ENCODE results near the gene RIT2.

Gene RIT2

GRCh38 chr18:43129946-43130524, 14.6 kb upstream of the RIT2 start:
- Histone ChIP-seq H4K20me1 (ENCODE audit: insufficient read depth) (no peaks in the 10 kb centered on the region), H3K27me3 (ENCODE audit: insufficient read depth, low read depth) (no peaks in the 10 kb centered on the region), H3K79me2 (ENCODE audit: insufficient read depth, low read depth) (no peaks in the 10 kb centered on the region), H3K9ac (no peak overlapping the region), H3K27ac (no peak overlapping the region), H3K4me3 (IDR thresholded peaks at IDR 0.05; ENCODE audit: insufficient read depth, low read depth, low read length) (no peak overlapping the region), H2AFZ (ENCODE audit: low read depth) (peak overlapping the region; percentile 55), H3K4me2 (peak overlapping the region; percentile 45), H3K36me3 (ENCODE audit: insufficient read depth) (no peaks in the 10 kb centered on the region), H3K4me1 (ENCODE audit: low read depth, poor library complexity, severe bottlenecking) (peaks cover 5% of the 10 kb centered on the region)
- no peak for TF ChIP-seq CTCF (conservative IDR thresholded peaks at IDR 0.05; ENCODE audit: low read depth, low read length)

GRCh38 chr18:43125471-43125870, 10.0 kb upstream of the RIT2 start:
- no peaks in the 10 kb centered on the region for H3K36me3 ChIP-seq (ENCODE audit: insufficient read depth)
- peaks cover 5% of the 10 kb centered on the region for H3K4me1 ChIP-seq (ENCODE audit: low read depth, poor library complexity, severe bottlenecking)
- H3K27me3 ChIP-seq (ENCODE audit: insufficient read depth, low read depth): no peaks in the 10 kb centered on the region
- no peak overlapping the region for H3K4me3 ChIP-seq (IDR thresholded peaks at IDR 0.05; ENCODE audit: insufficient read depth, low read depth, low read length)
- no peak overlapping the region for H3K4me2 ChIP-seq
- no peaks in the 10 kb centered on the region for H4K20me1 ChIP-seq (ENCODE audit: insufficient read depth)
- H3K9ac ChIP-seq: no peak overlapping the region
- no peak for TF ChIP-seq CTCF (conservative IDR thresholded peaks at IDR 0.05; ENCODE audit: low read depth, low read length)
- H3K79me2 ChIP-seq (ENCODE audit: insufficient read depth, low read depth): no peaks in the 10 kb centered on the region
- no peak overlapping the region for H3K27ac ChIP-seq
- no peak overlapping the region for H2AFZ ChIP-seq (ENCODE audit: low read depth)

- H3K79me2 ChIP-seq (ENCODE audit: insufficient read depth, low read depth): no peaks in the 10 kb centered on the region
- H3K4me1 ChIP-seq (ENCODE audit: low read depth, poor library complexity, severe bottlenecking): no peaks in the 10 kb centered on the region
- H3K4me2 ChIP-seq: no peak overlapping the region
- TF ChIP-seq CTCF (conservative IDR thresholded peaks at IDR 0.05; ENCODE audit: low read depth, low read length): no peak
- H4K20me1 ChIP-seq (ENCODE audit: insufficient read depth): no peaks in the 10 kb centered on the region
- H3K36me3 ChIP-seq (ENCODE audit: insufficient read depth): no peaks in the 10 kb centered on the region
- H3K4me3 ChIP-seq (IDR thresholded peaks at IDR 0.05; ENCODE audit: insufficient read depth, low read depth, low read length): no peak overlapping the region
- no peak overlapping the region for H2AFZ ChIP-seq (ENCODE audit: low read depth)
- H3K27me3 ChIP-seq (ENCODE audit: insufficient read depth, low read depth): no peaks in the 10 kb centered on the region
- H3K9ac ChIP-seq: no peak overlapping the region
- H3K27ac ChIP-seq: no peak overlapping the region
These were observed 7.5 kb upstream of the RIT2 start for GRCh38 chr18:43122955-43123354.

GRCh38 chr18:43116699-43117294, 1.3 kb upstream of the RIT2 start:
- no peak overlapping the region for H3K4me3 ChIP-seq (IDR thresholded peaks at IDR 0.05; ENCODE audit: insufficient read depth, low read depth, low read length)
- no peaks in the 10 kb centered on the region for H4K20me1 ChIP-seq (ENCODE audit: insufficient read depth)
- H3K4me2 ChIP-seq: no peak overlapping the region
- H3K4me1 ChIP-seq (ENCODE audit: low read depth, poor library complexity, severe bottlenecking): no peaks in the 10 kb centered on the region
- TF ChIP-seq CTCF (conservative IDR thresholded peaks at IDR 0.05; ENCODE audit: low read depth, low read length): no peak
- H3K36me3 ChIP-seq (ENCODE audit: insufficient read depth): no peaks in the 10 kb centered on the region
- H3K27me3 ChIP-seq (ENCODE audit: insufficient read depth, low read depth): no peaks in the 10 kb centered on the region
- no peak overlapping the region for H3K9ac ChIP-seq
- no peak overlapping the region for H3K27ac ChIP-seq
- H3K79me2 ChIP-seq (ENCODE audit: insufficient read depth, low read depth): no peaks in the 10 kb centered on the region
- H2AFZ ChIP-seq (ENCODE audit: low read depth): no peak overlapping the region

Measured in KMS-11 (cell line).